ENCODE measurements around the gene MAP2K5.

The MAP2K5 gene

GRCh38 chr15:67533873-67534272 is 8.6 kb upstream of the MAP2K5 start:
- in situ Hi-C loops (cut with HindIII; ENCODE audit: low sequenced_read_pairs) = no loop called here
- no peak overlapping the region for H3K4me3 ChIP-seq (ENCODE audit: low read depth, low read length)
- DNase-seq (ENCODE audit: low read depth) = no peak
- TF ChIP-seq, protein P1, sequence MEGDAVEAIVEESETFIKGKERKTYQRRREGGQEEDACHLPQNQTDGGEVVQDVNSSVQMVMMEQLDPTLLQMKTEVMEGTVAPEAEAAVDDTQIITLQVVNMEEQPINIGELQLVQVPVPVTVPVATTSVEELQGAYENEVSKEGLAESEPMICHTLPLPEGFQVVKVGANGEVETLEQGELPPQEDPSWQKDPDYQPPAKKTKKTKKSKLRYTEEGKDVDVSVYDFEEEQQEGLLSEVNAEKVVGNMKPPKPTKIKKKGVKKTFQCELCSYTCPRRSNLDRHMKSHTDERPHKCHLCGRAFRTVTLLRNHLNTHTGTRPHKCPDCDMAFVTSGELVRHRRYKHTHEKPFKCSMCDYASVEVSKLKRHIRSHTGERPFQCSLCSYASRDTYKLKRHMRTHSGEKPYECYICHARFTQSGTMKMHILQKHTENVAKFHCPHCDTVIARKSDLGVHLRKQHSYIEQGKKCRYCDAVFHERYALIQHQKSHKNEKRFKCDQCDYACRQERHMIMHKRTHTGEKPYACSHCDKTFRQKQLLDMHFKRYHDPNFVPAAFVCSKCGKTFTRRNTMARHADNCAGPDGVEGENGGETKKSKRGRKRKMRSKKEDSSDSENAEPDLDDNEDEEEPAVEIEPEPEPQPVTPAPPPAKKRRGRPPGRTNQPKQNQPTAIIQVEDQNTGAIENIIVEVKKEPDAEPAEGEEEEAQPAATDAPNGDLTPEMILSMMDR (IDR thresholded peaks at IDR 0.05; ENCODE audit: low read depth, low read length, missing control alignments) = no peak

- in situ Hi-C loops (cut with HindIII; ENCODE audit: low sequenced_read_pairs) = no loop called here
- TF ChIP-seq, protein P1 (IDR thresholded peaks at IDR 0.05; ENCODE audit: low read depth, low read length, missing control alignments) = no peak
- no peak for DNase-seq (ENCODE audit: low read depth)
- no peak overlapping the region for H3K4me3 ChIP-seq (ENCODE audit: low read depth, low read length)
Measured at GRCh38 chr15:67534360-67534759, 8.1 kb upstream of the MAP2K5 start.

- in situ Hi-C loops (cut with HindIII; ENCODE audit: low sequenced_read_pairs) = no loop called here
- H3K4me3 ChIP-seq (ENCODE audit: low read depth, low read length) = no peak overlapping the region
- DNase-seq (ENCODE audit: low read depth) = no peak
- TF ChIP-seq, protein P1 (IDR thresholded peaks at IDR 0.05; ENCODE audit: low read depth, low read length, missing control alignments) = no peak
Measured at GRCh38 chr15:67537771-67538170, 4.7 kb upstream of the MAP2K5 start.

GRCh38 chr15:67543348-67543718 is 830 bp downstream of the MAP2K5 start:
- TF ChIP-seq, protein P1 (IDR thresholded peaks at IDR 0.05; ENCODE audit: low read depth, low read length, missing control alignments) = no peak
- DNase-seq (ENCODE audit: low read depth) = no peak
- H3K4me3 ChIP-seq (ENCODE audit: low read depth, low read length) = peak overlapping the region; percentile 72
- in situ Hi-C loops (cut with HindIII; ENCODE audit: low sequenced_read_pairs) = loop anchor here (5.0 kb wide), 1 partner anchor 39 kb away; no protein-coding TSS in a partner anchor

DNA sequence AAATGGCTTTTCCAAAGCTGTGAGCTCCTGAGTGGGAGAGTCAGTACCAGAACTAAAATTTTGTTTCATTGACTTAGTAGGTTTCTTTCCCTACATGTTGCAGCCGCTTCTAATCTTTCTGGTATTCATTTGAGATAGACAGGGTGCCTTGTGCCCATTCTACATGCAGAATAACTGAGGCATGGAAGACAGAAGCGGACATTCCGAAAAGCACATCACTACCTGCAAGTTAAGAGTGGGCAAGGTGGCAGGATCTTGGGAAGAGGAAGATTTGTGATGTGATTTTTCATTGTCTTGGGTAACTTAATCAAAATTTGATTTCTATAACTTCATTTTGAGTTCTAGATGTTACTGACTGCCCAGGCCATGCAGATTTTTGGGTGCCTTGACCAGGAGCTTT is 2.0 kb downstream of the MAP2K5 start:
- in situ Hi-C loops (cut with HindIII; ENCODE audit: low sequenced_read_pairs) = loop anchor here (5.0 kb wide), 1 partner anchor 38 kb away; no protein-coding TSS in a partner anchor
- no peak overlapping the region for H3K4me3 ChIP-seq (ENCODE audit: low read depth, low read length)
- TF ChIP-seq, protein P1 (IDR thresholded peaks at IDR 0.05; ENCODE audit: low read depth, low read length, missing control alignments) = no peak
- no peak for DNase-seq (ENCODE audit: low read depth)

DNA sequence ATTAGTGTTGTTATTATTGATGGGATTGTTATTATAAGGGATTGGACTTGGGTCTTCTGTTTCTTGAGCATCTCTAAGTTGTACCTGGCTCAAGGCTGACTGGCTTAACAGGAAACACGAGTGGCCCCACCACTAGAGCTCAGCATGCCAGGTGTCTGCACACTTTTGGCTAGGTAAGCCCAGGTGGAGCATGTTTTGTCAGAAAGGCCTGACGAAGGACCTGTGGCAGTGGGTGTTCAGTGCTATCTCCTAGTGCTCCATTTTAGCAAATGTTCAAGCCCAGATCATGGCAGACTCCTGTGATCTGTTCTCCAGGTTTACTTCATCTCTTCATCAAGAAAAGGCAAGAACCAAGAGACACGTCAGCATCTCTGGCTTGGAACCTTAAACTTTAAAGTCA is 3.4 kb downstream of the MAP2K5 start:
- in situ Hi-C loops (cut with HindIII; ENCODE audit: low sequenced_read_pairs) = no loop called here
- H3K4me3 ChIP-seq (ENCODE audit: low read depth, low read length) = no peak overlapping the region
- TF ChIP-seq, protein P1 (IDR thresholded peaks at IDR 0.05; ENCODE audit: low read depth, low read length, missing control alignments) = no peak
- DNase-seq (ENCODE audit: low read depth) = no peak

- DNase-seq (ENCODE audit: low read depth) = no peak
- in situ Hi-C loops (cut with HindIII; ENCODE audit: low sequenced_read_pairs) = no loop called here
- TF ChIP-seq, protein P1 (IDR thresholded peaks at IDR 0.05; ENCODE audit: low read depth, low read length, missing control alignments) = no peak
- no peak overlapping the region for H3K4me3 ChIP-seq (ENCODE audit: low read depth, low read length)
Measured at GRCh38 chr15:67547064-67547463, 4.6 kb downstream of the MAP2K5 start.

Data from astrocyte of the cerebellum (primary cell).